SHP77 treated with DMSO at 0.1 percent for 48 hours (cell line): ENCODE data around the gene DNAH17.
"Not testable (repeated sequence)": the region's sequence is repeated elsewhere in the genome, so short reads cannot be mapped to it uniquely, and the experiment has no call there.

Source experiments
- DNase-seq: peaks from one replicate; lab custom pipeline; 2025; lab: John Stamatoyannopoulos, UW

Gene DNAH17

GRCh38 chr17:78523934-78524655 is 53.1 kb downstream of the DNAH17 start:
- DNase-seq, result no peak

DNA sequence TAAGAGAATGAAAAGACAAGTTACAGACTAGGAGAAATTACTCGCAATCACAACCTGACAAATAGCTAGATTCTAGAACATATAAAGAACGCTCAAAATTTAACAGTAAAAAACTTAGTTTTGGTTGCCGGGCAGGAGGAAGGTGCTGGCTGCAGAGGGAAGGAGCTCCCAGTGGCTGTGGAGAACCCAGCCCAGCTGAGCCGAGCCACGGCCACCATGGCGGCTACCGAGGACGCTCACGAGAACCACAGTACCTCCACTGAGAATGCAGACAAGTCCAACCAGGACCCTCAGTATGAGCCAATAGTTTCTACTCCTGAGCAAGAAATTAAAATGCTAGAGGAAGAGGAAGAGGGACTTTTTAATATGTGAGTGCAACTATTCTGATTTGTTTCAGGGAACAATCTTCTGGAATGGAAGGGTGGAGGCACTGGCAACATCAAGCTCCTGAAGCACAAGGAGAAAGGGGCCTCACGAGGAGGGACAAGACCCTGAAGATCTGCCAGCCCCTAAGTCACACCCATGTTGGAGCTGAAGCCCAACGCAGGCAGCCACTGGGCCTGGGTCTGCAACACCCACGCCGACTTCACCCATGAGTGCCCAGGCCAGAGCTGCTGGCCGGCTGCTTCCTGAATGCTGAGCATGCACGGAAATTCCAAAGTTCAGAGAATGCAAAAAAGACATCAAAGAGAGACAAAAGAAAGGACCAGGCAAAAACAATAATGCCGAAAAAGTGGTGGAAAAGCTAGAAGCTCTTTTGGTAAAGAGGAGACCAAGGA is 55.0 kb downstream of the DNAH17 start:
- no peak for DNase-seq

GRCh38 chr17:78517421-78517820 is 59.8 kb downstream of the DNAH17 start:
- no peak for DNase-seq

- DNase-seq, result no peak
Measured at GRCh38 chr17:78515480-78515879, 61.7 kb downstream of the DNAH17 start.

DNA sequence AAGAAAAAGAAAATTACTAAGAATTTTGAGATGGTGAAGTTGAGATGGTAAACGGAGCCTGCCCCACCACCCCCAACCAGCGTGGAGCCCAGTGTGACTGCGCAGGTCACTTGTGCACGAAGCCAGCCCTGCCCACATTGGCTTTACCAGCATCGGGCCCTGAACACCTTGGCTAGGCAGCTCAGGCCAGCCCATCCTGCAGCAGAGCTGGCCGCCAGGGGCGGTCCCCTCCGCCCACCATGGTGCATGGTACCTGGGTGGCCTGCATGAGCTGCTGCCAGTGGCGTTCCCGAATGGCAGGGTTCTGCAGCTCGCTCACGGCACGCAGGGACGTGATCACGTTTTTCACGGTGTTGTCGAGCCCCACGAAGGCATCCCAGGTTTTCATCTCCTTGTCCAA is 62.7 kb downstream of the DNAH17 start:
- no peak for DNase-seq

DNA sequence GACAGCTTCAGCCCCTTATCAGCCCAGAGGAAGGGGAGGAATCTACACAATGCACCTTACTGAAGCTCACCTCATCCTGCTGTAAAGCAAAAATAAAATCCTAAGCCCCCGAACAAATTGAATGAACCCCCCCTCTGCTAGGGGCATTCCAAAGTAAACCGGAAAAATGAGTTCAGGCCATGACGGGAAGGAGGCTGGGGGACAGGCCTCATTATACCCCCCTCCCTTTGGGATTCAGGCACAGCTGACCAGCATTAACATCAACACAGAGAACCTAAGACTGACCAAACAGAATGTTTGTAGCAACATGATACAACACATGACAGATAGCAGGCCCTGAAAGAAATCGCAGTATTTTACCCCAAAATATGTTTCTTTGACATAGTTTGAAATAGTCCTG is 64.2 kb downstream of the DNAH17 start:
- DNase-seq, result no peak

GRCh38 chr17:78510141-78511075 is 66.8 kb downstream of the DNAH17 start:
- no peak for DNase-seq

- no peak for DNase-seq
Measured at GRCh38 chr17:78507526-78507925, 69.7 kb downstream of the DNAH17 start.

- no peak for DNase-seq
Measured at GRCh38 chr17:78506454-78507309, 70.5 kb downstream of the DNAH17 start.

- DNase-seq, result no peak
Measured at GRCh38 chr17:78504156-78504925, 72.9 kb downstream of the DNAH17 start.

- not testable (repeated sequence) for DNase-seq
Measured at GRCh38 chr17:78503388-78503787, 73.8 kb downstream of the DNAH17 start.

DNA sequence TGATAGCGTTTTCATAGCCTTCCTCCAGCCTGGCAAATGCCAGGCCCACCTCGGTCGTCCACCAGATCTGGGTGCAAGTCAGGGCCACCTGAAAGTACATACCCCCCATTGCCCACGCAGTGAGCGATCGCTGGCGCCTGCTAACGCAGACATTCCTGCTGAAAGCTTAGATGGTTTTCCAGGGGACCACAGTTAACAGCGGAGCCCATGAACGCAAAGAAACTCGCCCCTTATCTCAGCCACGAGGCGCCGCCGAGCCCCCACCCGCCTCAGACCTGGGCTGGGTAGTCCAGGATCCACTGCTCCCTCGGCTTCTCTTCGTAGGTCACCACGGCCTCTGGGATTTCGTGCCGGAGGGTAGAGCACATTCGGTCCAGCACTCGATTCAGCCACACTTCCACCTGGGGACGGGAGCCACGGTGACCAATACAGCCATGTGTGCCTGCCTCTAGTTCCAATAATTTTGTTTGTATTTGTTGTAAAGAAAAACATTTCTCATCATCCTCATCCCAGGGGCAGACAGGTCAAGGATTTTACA is 74.5 kb downstream of the DNAH17 start:
- DNase-seq, result no peak

- no peak for DNase-seq
Measured at GRCh38 chr17:78501241-78502036, 75.8 kb downstream of the DNAH17 start.

DNA sequence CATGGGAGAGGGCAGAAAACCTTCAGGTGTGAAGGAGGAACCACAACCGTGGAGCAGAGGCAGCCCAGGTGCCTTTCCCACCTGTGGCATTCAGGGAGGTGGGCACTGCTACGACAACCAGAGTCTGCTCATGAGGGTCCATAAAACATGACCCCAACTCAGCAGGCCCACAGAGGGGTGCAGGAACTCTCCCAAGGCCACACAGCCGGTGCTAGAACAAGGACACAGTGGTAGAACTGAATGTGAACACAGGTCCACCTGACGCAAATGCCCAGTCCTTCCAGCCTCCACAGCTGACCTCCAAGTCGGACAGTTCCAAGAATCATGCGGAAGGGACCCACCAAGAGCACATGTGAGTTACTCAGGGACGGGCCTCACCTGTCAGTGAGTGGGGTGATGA is 76.4 kb downstream of the DNAH17 start:
- DNase-seq, result no peak

- DNase-seq, result no peak
Measured at GRCh38 chr17:78499715-78500540, 77.3 kb downstream of the DNAH17 start.

- no peak for DNase-seq
Measured at GRCh38 chr17:78498848-78499247, 78.3 kb downstream of the DNAH17 start.

GRCh38 chr17:78497115-78497540 is 80.1 kb downstream of the DNAH17 start:
- DNase-seq, result peak; percentile 88

DNA sequence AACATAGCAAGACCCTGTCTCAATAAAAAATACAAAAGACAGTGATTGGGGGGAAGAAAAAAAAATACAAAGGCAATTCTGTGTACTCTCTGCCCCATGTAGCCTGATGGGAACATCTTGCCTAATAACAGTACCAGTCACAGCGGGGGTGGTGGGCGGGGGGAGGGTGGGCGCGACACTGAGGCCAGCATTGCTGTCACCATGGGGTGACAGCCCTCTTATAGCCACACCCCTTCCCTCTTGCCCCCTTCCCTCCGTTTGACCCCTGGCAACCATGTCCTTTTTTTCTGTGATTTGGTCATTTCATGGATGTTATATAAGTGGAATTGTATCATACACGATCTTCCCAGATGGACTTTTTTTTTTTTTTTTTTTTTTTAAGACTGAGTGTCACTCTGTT is 80.9 kb downstream of the DNAH17 start:
- no peak for DNase-seq

GRCh38 chr17:78495634-78496033 is 81.6 kb downstream of the DNAH17 start:
- no peak for DNase-seq
